H1 (cell line): Measurements from ENCODE around the gene RNF20. TPM values are rescaled to one million over a fixed set of nuclear protein-coding genes. Genes with fewer than 3 reads are reported as not detected.

Source experiments
- CTCF ChIA-PET: fragments of 300-600 bp; sonication (Branson Sonifier 250); formaldehyde crosslinking; loops from one replicate; lab custom pipeline; 2021; ENCODE audit not compliant: partially characterized antibody; lab: Charles Lee
- POLR2A ChIA-PET: fragments of 300-600 bp; sonication (Branson Sonifier 250); formaldehyde crosslinking; loops from one replicate; lab custom pipeline; 2021; ENCODE audit warnings: inconsistent platforms; ENCODE audit not compliant: partially characterized antibody; lab: Charles Lee
- DNase-seq, 2 experiments: peaks; one replicate each; pipeline versions ENCODE4 v3.0.0 to v3.0.0-alpha.2; 2010 to 2022; ENCODE audit warnings: low spot score in 2 of 2, low read depth in 1 of 2, mixed read lengths in 1 of 2
- FAIRE-seq: peaks from 2 replicates; lab custom pipeline; 2011; peaks lifted over from hg19 to GRCh38; lab: Jason Lieb, UNC
- H2AFZ ChIP-seq: 2 replicates; pipeline ENCODE4 v1.8.1; 2012; ENCODE audit warnings: low read length, inconsistent platforms
- H2AK5ac ChIP-seq: 2 replicates; pipeline ENCODE4 v1.6.1; 2013; ENCODE audit warnings: low read depth, low read length
- H2BK120ac ChIP-seq: replicated peaks from 2 replicates; pipeline ENCODE3; 2013; ENCODE audit warnings: low read depth, low read length, inconsistent platforms
- H2BK12ac ChIP-seq: 2 replicates; pipeline ENCODE4 v1.6.1; 2013; ENCODE audit warnings: low read depth, low read length
- H2BK15ac ChIP-seq: 2 replicates; pipeline ENCODE4 v1.6.1; 2013; ENCODE audit warnings: low read length
- H2BK20ac ChIP-seq: 2 replicates; pipeline ENCODE4 v1.6.1; 2013; ENCODE audit warnings: low read length
- H2BK5ac ChIP-seq: 2 replicates; pipeline ENCODE4 v1.6.1; 2013; ENCODE audit warnings: low read depth, low read length
- H3K14ac ChIP-seq: 2 replicates; pipeline ENCODE4 v1.6.1; 2013; ENCODE audit warnings: inconsistent platforms; ENCODE audit not compliant: insufficient read length
- H3K18ac ChIP-seq: 2 replicates; pipeline ENCODE4 v1.6.1; 2013; ENCODE audit warnings: low read length; ENCODE audit errors: extremely low read depth
- H3K23ac ChIP-seq: 2 replicates; pipeline ENCODE4 v1.6.1; 2013; ENCODE audit warnings: inconsistent platforms; ENCODE audit not compliant: insufficient read length
- H3K23me2 ChIP-seq: 2 replicates; pipeline ENCODE4 v1.6.1; 2013; ENCODE audit warnings: low read depth, low read length
- H3K27ac ChIP-seq: 2 replicates; pipeline ENCODE4 v1.6.1; 2011; ENCODE audit warnings: low read depth, low read length, inconsistent platforms
- H3K27me3 ChIP-seq, 4 experiments: replicated peaks in 1 of 4; 1 replicate in 1 of 4; 2 replicates in 3 of 4; pipeline versions ENCODE4 v1.6.1 to v1.8.1; 2011 to 2013; ENCODE audit warnings: low read length in 3 of 4, mild to moderate bottlenecking in 3 of 4, inconsistent platforms in 2 of 4, mixed read lengths in 2 of 4, moderate library complexity in 1 of 4; ENCODE audit not compliant: control insufficient read depth in 3 of 4, insufficient read depth in 3 of 4; ENCODE audit errors: extremely low read depth in 1 of 4
- H3K36me3 ChIP-seq, 4 experiments: 2 replicates each; pipeline versions ENCODE4 v1.6.1 to v1.8.1; 2011 to 2013; ENCODE audit warnings: mild to moderate bottlenecking in 4 of 4, low read length in 3 of 4, moderate library complexity in 2 of 4, control low read depth in 1 of 4, inconsistent platforms in 1 of 4; ENCODE audit not compliant: insufficient read depth in 4 of 4, control insufficient read depth in 2 of 4
- H3K4ac ChIP-seq: replicated peaks from 2 replicates; pipeline ENCODE3; 2013; ENCODE audit warnings: low read length, low read depth, mixed read lengths, inconsistent platforms; ENCODE audit not compliant: insufficient read length
- H3K4me1 ChIP-seq, 4 experiments: replicated peaks in 1 of 4; 1 replicate in 1 of 4; 2 replicates in 3 of 4; pipeline versions ENCODE4 v1.6.1 to v1.8.1; 2011 to 2013; ENCODE audit warnings: low read length in 3 of 4, inconsistent platforms in 2 of 4, mixed read lengths in 1 of 4; ENCODE audit not compliant: insufficient read depth in 4 of 4, control insufficient read depth in 3 of 4
- H3K4me2 ChIP-seq, 2 experiments: 2 replicates each; pipeline versions ENCODE4 v1.6.1 to v1.8.1; 2011 to 2013; ENCODE audit warnings: low read depth in 2 of 2, low read length in 2 of 2, control low read depth in 1 of 2, inconsistent platforms in 1 of 2, mild to moderate bottlenecking in 1 of 2; ENCODE audit not compliant: insufficient read depth in 1 of 2
- H3K4me3 ChIP-seq, 4 experiments: fragments of 200-600, 300-600 bp in 1 of 4; sonication (generic), shearing (Covaris generic), sonication (Bioruptor Twin) in 1 of 4; 2 replicates each; pipeline versions ENCODE4 v1.5.1 to v1.8.1; 2011 to 2016; ENCODE audit warnings: low read length in 4 of 4, low read depth in 3 of 4, control low read depth in 2 of 4, inconsistent platforms in 2 of 4, mild to moderate bottlenecking in 2 of 4, mixed read lengths in 1 of 4, moderate library complexity in 1 of 4; ENCODE audit not compliant: insufficient read depth in 2 of 4; ENCODE audit errors: extremely low read depth in 1 of 4
- H3K56ac ChIP-seq: replicated peaks from 2 replicates; pipeline ENCODE3; 2013; ENCODE audit warnings: low read depth, mild to moderate bottlenecking, mixed read lengths, low read length, inconsistent platforms; ENCODE audit not compliant: insufficient read length
- H3K79me1 ChIP-seq: 2 replicates; pipeline ENCODE4 v1.6.1; 2013; ENCODE audit warnings: low read depth, low read length, control low read depth
- H3K79me2 ChIP-seq, 2 experiments: 2 replicates each; pipeline versions ENCODE4 v1.6.1 to v1.8.1; 2012 to 2013; ENCODE audit warnings: low read length in 2 of 2, mild to moderate bottlenecking in 2 of 2, inconsistent platforms in 1 of 2; ENCODE audit not compliant: insufficient read depth in 2 of 2, control insufficient read depth in 1 of 2
- H3K9ac ChIP-seq, 4 experiments: replicated peaks in 1 of 4; 1 replicate in 1 of 4; 2 replicates in 3 of 4; pipeline versions ENCODE4 v1.6.1 to v1.8.1; 2011 to 2013; ENCODE audit warnings: low read depth in 3 of 4, low read length in 3 of 4, control low read depth in 2 of 4, mild to moderate bottlenecking in 2 of 4, moderate library complexity in 2 of 4, inconsistent platforms in 1 of 4; ENCODE audit errors: extremely low read depth in 1 of 4
- H3K9me3 ChIP-seq, 2 experiments: 2 replicates each; pipeline versions ENCODE4 v1.6.1 to v1.8.1; 2012 to 2013; ENCODE audit warnings: mild to moderate bottlenecking in 2 of 2, moderate library complexity in 2 of 2, control low read depth in 1 of 2, inconsistent platforms in 1 of 2, low read depth in 1 of 2, low read length in 1 of 2, mixed read lengths in 1 of 2; ENCODE audit not compliant: insufficient read depth in 2 of 2
- H4K20me1 ChIP-seq, 2 experiments: replicated peaks in 1 of 2; 2 replicates each; pipeline versions ENCODE3 to v1.8.1; 2011 to 2013; ENCODE audit warnings: inconsistent platforms in 2 of 2, low read length in 2 of 2, mild to moderate bottlenecking in 1 of 2; ENCODE audit not compliant: insufficient read depth in 2 of 2, control insufficient read depth in 1 of 2
- H4K5ac ChIP-seq: 2 replicates; pipeline ENCODE4 v1.6.1; 2013; ENCODE audit warnings: low read length, low read depth, mixed read lengths, inconsistent platforms; ENCODE audit not compliant: insufficient read length
- H4K8ac ChIP-seq: 2 replicates; pipeline ENCODE4 v1.8.0; 2013; ENCODE audit warnings: mild to moderate bottlenecking, moderate library complexity, low read length, inconsistent platforms; ENCODE audit not compliant: insufficient read depth; ENCODE audit errors: extremely low read depth
- H4K91ac ChIP-seq: replicated peaks from 2 replicates; pipeline ENCODE3; 2013; ENCODE audit warnings: low read length, mixed read lengths, inconsistent platforms; ENCODE audit not compliant: insufficient read length
- HDAC6 ChIP-seq: IDR thresholded peaks from one replicate; pipeline ENCODE4 v1.7.1; 2012; ENCODE audit warnings: low read depth, mild to moderate bottlenecking, inconsistent platforms, low read length, moderate library complexity
- WGBS, 2 experiments: shearing (Covaris generic) in 1 of 2; methylation state at CpG; one replicate each; pipeline versions ENCODE4 v1.1.6 to v1.1.7; 2013 to 2015; ENCODE audit warnings: low lambda C conversion rate in 2 of 2, mixed read lengths in 2 of 2, inconsistent platforms in 1 of 2, low coverage in 1 of 2, missing lambda C conversion rate in 1 of 2; ENCODE audit not compliant: insufficient replicate concordance in 2 of 2, insufficient coverage in 1 of 2, insufficient read length in 1 of 2; ENCODE audit errors: extremely low coverage in 1 of 2, missing lambda C conversion rate in 1 of 2; 5-methylcytosine and 5-hydroxymethylcytosine counted together
- polyA plus RNA-seq, 7 experiments: library from polyadenylated mRNA; depleted of rRNA in 3 of 7; stranded (reverse) in 5 of 7; unstranded in 2 of 7; fragments of >200 nt in 5 of 7; fragments of 200-250 nt in 2 of 7; gene quantifications; 1 replicate in 5 of 7; 2 replicates in 1 of 7; 4 replicates in 1 of 7; pipeline versions ENCODE4 v1.2.1 to v1.2.3, GENCODE V29; 2011 to 2013; ENCODE audit warnings: missing spikeins in 2 of 7, mixed read lengths in 2 of 7
- total RNA-seq: library from RNA; stranded (reverse); fragmentation: NEBNext Ultra II Directional; extraction: Animal tissue kit (Norgen Biotek cat#: 25700); gene quantifications from 2 replicates; pipeline ENCODE4 v1.2.1, GENCODE V29; 2021

RNF20 gene
- total and polyA plus RNA-seq, 2 of the 8 experiments (the other 6 are each of a cell fraction or from before 2014, with no cell fraction given): 9.4 to 65.2 TPM

DNA sequence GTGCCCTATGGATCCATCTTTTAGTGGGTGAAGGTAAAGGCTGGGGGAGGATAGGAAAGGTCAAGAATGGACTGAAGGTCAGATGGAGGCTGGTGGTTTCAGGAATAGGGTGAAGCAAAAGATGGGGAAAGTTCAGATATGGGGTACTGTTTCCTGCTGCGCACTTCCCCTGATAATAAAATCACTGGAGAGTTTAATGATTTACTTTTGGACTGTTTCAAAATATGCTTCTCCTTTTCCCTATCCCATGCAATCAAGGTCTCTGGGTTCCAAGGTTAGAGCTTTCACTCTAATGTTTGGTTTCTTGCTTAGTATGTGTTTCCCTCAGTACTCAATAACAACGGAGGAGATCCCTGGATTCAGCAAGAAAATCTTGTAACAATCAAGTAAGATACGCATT lies 71.9 kb downstream of the RNF20 start:
- ChIA-PET CTCF (no interaction called here), POLR2A (no interaction called here)
- Histone ChIP-seq H3K23me2 (no peaks in the 10 kb centered on the region), H2BK5ac (no peak overlapping the region), H3K4me1 (no peaks in the 10 kb centered on the region), H3K79me2 (no peaks in the 10 kb centered on the region), H2BK12ac (no peak overlapping the region), H2BK15ac (no peak overlapping the region), H3K18ac (no peak overlapping the region), H3K9me3 (no peaks in the 10 kb centered on the region), H4K20me1 (no peaks in the 10 kb centered on the region), H3K36me3 (no peaks in the 10 kb centered on the region), H3K23ac (no peak overlapping the region), H3K79me1 (no peaks in the 10 kb centered on the region), H3K27ac (no peak overlapping the region), H2AK5ac (no peak overlapping the region), H2BK120ac (no peak overlapping the region), H3K56ac (no peak overlapping the region), H3K14ac (no peak overlapping the region), H3K27me3 (no peaks in the 10 kb centered on the region), H3K4ac (no peak overlapping the region), H3K9ac (no peak overlapping the region), H4K5ac (no peak overlapping the region), H3K4me3 (no peak overlapping the region), H2AFZ (no peak overlapping the region), H2BK20ac (no peak overlapping the region), H3K4me2 (no peak overlapping the region), H4K8ac (no peak overlapping the region), H4K91ac (no peak overlapping the region)
- DNase-seq (no peak), FAIRE-seq (no peak)
- 85% methylated on average over 3 of the region's 3 CpGs; no CpG with 5 or more reads in 1 of the 2 experiments for WGBS, 2 experiments
- no peak for TF ChIP-seq HDAC6
